Breast epithelium (tissue), 4 donors: ENCODE data around the gene RMND5A. TPM values are rescaled to one million over a fixed set of nuclear protein-coding genes. Genes with fewer than 3 reads are reported as not detected.

Source experiments
- DNase-seq, 2 donors: peaks; one replicate each; pipeline ENCODE4 v3.0.0-alpha.2; 2019; ENCODE audit warnings: low spot score in 2 of 2
- H3K27ac ChIP-seq, 2 donors: fragments of 200-600 bp; sonication (generic) in 1 of 2; one replicate each; pipeline ENCODE4 v1.5.1; 2016 to 2019; ENCODE audit warnings: mild to moderate bottlenecking in 1 of 2
- H3K27me3 ChIP-seq, 2 donors: fragments of 200-600 bp; sonication (generic) in 1 of 2; one replicate each; pipeline versions ENCODE4 v1.5.1 to v1.6.0; 2017 to 2019; ENCODE audit warnings: control low read depth in 1 of 2, mild to moderate bottlenecking in 1 of 2
- H3K36me3 ChIP-seq: fragments of 200-600 bp; one replicate; pipeline ENCODE4 v1.5.1; 2019
- H3K4me1 ChIP-seq, 2 donors: fragments of 200-600 bp; sonication (generic); one replicate each; pipeline ENCODE4 v1.5.1; 2016 to 2019; ENCODE audit warnings: control low read depth in 1 of 2
- H3K4me3 ChIP-seq, 3 donors: fragments of 200-600 bp; sonication (generic); 1 replicate in 2 of 3; 2 replicates in 1 of 3; pipeline ENCODE4 v1.5.1; 2016 to 2019; ENCODE audit warnings: mild to moderate bottlenecking in 3 of 3, moderate library complexity in 2 of 3
- H3K9me3 ChIP-seq, 2 donors: fragments of 200-600 bp; sonication (generic) in 1 of 2; one replicate each; pipeline ENCODE4 v1.5.1; 2016 to 2019; ENCODE audit warnings: control low read depth in 1 of 2
- CTCF ChIP-seq, 3 donors: fragments of 450-650 bp; IDR thresholded peaks; one replicate each; pipeline ENCODE4 v1.5.1; 2016 to 2017; ENCODE audit warnings: antibody characterized with exemption in 3 of 3, mild to moderate bottlenecking in 3 of 3, moderate library complexity in 3 of 3
- POLR2A ChIP-seq: fragments of 450-650 bp; IDR thresholded peaks from one replicate; pipeline ENCODE4 v1.6.1; 2016; ENCODE audit warnings: antibody characterized with exemption, mild to moderate bottlenecking, moderate library complexity
- POLR2AphosphoS5 ChIP-seq, 3 donors: sonication (generic); formaldehyde crosslinking; IDR thresholded peaks; one replicate each; pipeline ENCODE4 v1.6.1; 2017; ENCODE audit warnings: antibody characterized with exemption in 3 of 3
- intact Hi-C: fragments of 100-400 bp; cut with DNase I; formaldehyde crosslinking; loops from one replicate; pipeline ENCODE4 v1.15.1; 2023; ENCODE audit warnings: low total_unique reads
- total RNA-seq, 3 donors: library from RNA; depleted of rRNA; stranded (reverse); fragments of >200 nt; gene quantifications; one replicate each; pipeline ENCODE4 v1.1.0, GENCODE V29; 2016

The RMND5A gene
- total RNA-seq, 3 donors from 2014 or later = 41.6 to 61.6 (median 44.3) TPM

- no peaks in the 10 kb centered on the region for H3K27me3 ChIP-seq
- intact Hi-C loops = no loop called here
- H3K4me3 ChIP-seq = no peak overlapping the region
- TF ChIP-seq CTCF (IDR thresholded peaks at IDR 0.05) (no peak), POLR2AphosphoS5 (IDR thresholded peaks at IDR 0.05) (no peak), POLR2A (no peak)
- H3K4me1 ChIP-seq = no peaks in the 10 kb centered on the region
- H3K9me3 ChIP-seq = no peaks in the 10 kb centered on the region
- H3K36me3 ChIP-seq = no peaks in the 10 kb centered on the region
- H3K27ac ChIP-seq = no peak overlapping the region
- no peak for DNase-seq
These were observed 62.7 kb downstream of the RMND5A start for GRCh38 chr2:86782748-86783147.

- peaks cover 0 to 3% of the 10 kb centered on the region in 2 donors for H3K27me3 ChIP-seq
- DNase-seq = no peak
- intact Hi-C loops = no loop called here
- no peak overlapping the region for H3K4me3 ChIP-seq
- H3K9me3 ChIP-seq = no peaks in the 10 kb centered on the region
- no peaks in the 10 kb centered on the region for H3K4me1 ChIP-seq
- H3K27ac ChIP-seq = no peak overlapping the region
- no peaks in the 10 kb centered on the region for H3K36me3 ChIP-seq
- TF ChIP-seq POLR2A (no peak), POLR2AphosphoS5 (IDR thresholded peaks at IDR 0.05) (no peak), CTCF (IDR thresholded peaks at IDR 0.05) (no peak)
These were observed 63.7 kb downstream of the RMND5A start for GRCh38 chr2:86783615-86784339.

- peaks cover 1 to 20% of the 10 kb centered on the region in 2 donors for H3K27me3 ChIP-seq
- no peak for DNase-seq
- no peak overlapping the region for H3K4me3 ChIP-seq
- intact Hi-C loops = no loop called here
- TF ChIP-seq POLR2A (no peak), POLR2AphosphoS5 (IDR thresholded peaks at IDR 0.05) (no peak), CTCF (IDR thresholded peaks at IDR 0.05) (no peak)
- no peaks in the 10 kb centered on the region for H3K4me1 ChIP-seq
- H3K27ac ChIP-seq = no peak overlapping the region
- no peaks in the 10 kb centered on the region for H3K36me3 ChIP-seq
- no peaks in the 10 kb centered on the region for H3K9me3 ChIP-seq
These were observed 65.4 kb downstream of the RMND5A start for GRCh38 chr2:86785456-86785855.

GRCh38 chr2:86786001-86786536, 66.0 kb downstream of the RMND5A start:
- Histone ChIP-seq H3K36me3 (no peaks in the 10 kb centered on the region), H3K9me3 (no peaks in the 10 kb centered on the region), H3K4me3 (no peak overlapping the region), H3K4me1 (no peaks in the 10 kb centered on the region), H3K27me3 (peaks cover 5 to 26% of the 10 kb centered on the region in 2 donors), H3K27ac (no peak overlapping the region)
- intact Hi-C loops = no loop called here
- TF ChIP-seq POLR2AphosphoS5 (IDR thresholded peaks at IDR 0.05) = no peak
- no peak for TF ChIP-seq CTCF (IDR thresholded peaks at IDR 0.05)
- TF ChIP-seq POLR2A = no peak
- DNase-seq = no peak

- Histone ChIP-seq H3K36me3 (no peaks in the 10 kb centered on the region), H3K4me3 (no peak overlapping the region), H3K9me3 (no peaks in the 10 kb centered on the region), H3K27ac (no peak overlapping the region), H3K27me3 (peaks cover 5 to 43% of the 10 kb centered on the region in 2 donors), H3K4me1 (no peaks in the 10 kb centered on the region)
- DNase-seq = no peak
- intact Hi-C loops = no loop called here
- TF ChIP-seq POLR2AphosphoS5 (IDR thresholded peaks at IDR 0.05) = no peak
- TF ChIP-seq CTCF (IDR thresholded peaks at IDR 0.05) = no peak
- no peak for TF ChIP-seq POLR2A
These were observed 67.6 kb downstream of the RMND5A start for GRCh38 chr2:86787736-86788135.
